Small intestine (tissue), 7 donors: ENCODE measurements around the gene CPED1. TPM values are rescaled to one million over a fixed set of nuclear protein-coding genes. Genes with fewer than 3 reads are reported as not detected.
"Not testable (repeated sequence)": the region's sequence is repeated elsewhere in the genome, so short reads cannot be mapped to it uniquely, and the experiment has no call there.

Experiments used
- DNase-seq, 2 donors: peaks; one replicate each; pipeline versions ENCODE4 v3.0.0 to v3.0.0-alpha.2; 2013
- FAIRE-seq: peaks from 2 replicates; lab custom pipeline; 2012; peaks lifted over from hg19 to GRCh38; lab: Jason Lieb, UNC
- H3K27ac ChIP-seq, 3 donors: one replicate each; pipeline ENCODE4 v1.5.1; 2013; ENCODE audit warnings: low read length in 2 of 3, mild to moderate bottlenecking in 2 of 3, control low read depth in 1 of 3, inconsistent platforms in 1 of 3, low read depth in 1 of 3, moderate library complexity in 1 of 3
- H3K27me3 ChIP-seq, 3 donors: one replicate each; pipeline ENCODE4 v1.6.1; 2013; ENCODE audit warnings: low read length in 3 of 3, inconsistent platforms in 1 of 3; ENCODE audit not compliant: control insufficient read depth in 3 of 3, insufficient read depth in 3 of 3
- H3K36me3 ChIP-seq, 3 donors: one replicate each; pipeline ENCODE4 v1.6.1; 2013; ENCODE audit warnings: low read length in 3 of 3, inconsistent platforms in 1 of 3, low read depth in 1 of 3, mild to moderate bottlenecking in 1 of 3, moderate library complexity in 1 of 3; ENCODE audit not compliant: control insufficient read depth in 3 of 3, insufficient read depth in 2 of 3
- H3K4me1 ChIP-seq, 3 donors: one replicate each; pipeline ENCODE4 v1.6.1; 2013; ENCODE audit warnings: low read length in 2 of 3, inconsistent platforms in 1 of 3, low read depth in 1 of 3, mild to moderate bottlenecking in 1 of 3, moderate library complexity in 1 of 3; ENCODE audit not compliant: control insufficient read depth in 3 of 3, insufficient read depth in 2 of 3
- H3K4me3 ChIP-seq, 3 donors: one replicate each; pipeline ENCODE4 v1.5.1; 2013; ENCODE audit warnings: low read length in 3 of 3, control low read depth in 1 of 3, inconsistent platforms in 1 of 3, low read depth in 1 of 3, mild to moderate bottlenecking in 1 of 3, moderate library complexity in 1 of 3
- H3K9me3 ChIP-seq, 2 donors: one replicate each; pipeline ENCODE4 v1.6.1; 2013; ENCODE audit warnings: low read depth in 1 of 2, low read length in 1 of 2; ENCODE audit not compliant: control insufficient read depth in 2 of 2, insufficient read depth in 1 of 2
- WGBS, 3 donors: extraction: QIAGEN DNeasy Blood & Tissue Kit; methylation state at CpG; one replicate each; pipeline ENCODE4 v1.1.7; 2013; 5-methylcytosine and 5-hydroxymethylcytosine counted together
- polyA plus RNA-seq, 4 donors: library from polyadenylated mRNA; stranded (reverse) in 3 of 4; unstranded in 1 of 4; fragments of 200-250 nt in 3 of 4; fragments of 120-200 nt in 1 of 4; gene quantifications; one replicate each; pipeline versions ENCODE4 v1.2.1 to v1.2.3, GENCODE V29; 2013
- donor health status: healthy with polysubstance abuse.
- donor health status: control.
- donor health status: control.
- donor health status: Bipolar disorder and iron deficiency.
- donor health status: healthy.

Gene CPED1
- polyA plus RNA-seq, 4 donors = 0.22 to 8.7 (median 1.9) TPM

GRCh38 chr7:121280656-121281055 lies 292.1 kb downstream of the CPED1 start:
- Histone ChIP-seq H3K27ac (no peak overlapping the region), H3K4me1 (no peaks in the 10 kb centered on the region), H3K27me3 (no peaks in the 10 kb centered on the region), H3K4me3 (no peak overlapping the region), H3K36me3 (no peaks in the 10 kb centered on the region), H3K9me3 (peaks cover 0 to 8% of the 10 kb centered on the region in 2 donors)
- FAIRE-seq (no peak), DNase-seq (no peak)
- WGBS, 3 donors = 79 to 86% (median 81%) methylated on average over 1 of the region's 1 CpG

GRCh38 chr7:121282129-121282528 lies 293.6 kb downstream of the CPED1 start:
- WGBS, 3 donors = 26 to 66% (median 47%) methylated on average over 3 of the region's 3 CpGs

GRCh38 chr7:121285066-121285667 lies 296.7 kb downstream of the CPED1 start:
- DNase-seq = no peak
- Histone ChIP-seq H3K9me3 (peaks cover 0 to 8% of the 10 kb centered on the region in 2 donors), H3K4me1 (no peaks in the 10 kb centered on the region), H3K27ac (no peak overlapping the region), H3K4me3 (no peak overlapping the region), H3K36me3 (no peaks in the 10 kb centered on the region), H3K27me3 (no peaks in the 10 kb centered on the region)
- 90 to 100% (median 98%) methylated on average over 1 of the region's 1 CpG for WGBS, 3 donors
- FAIRE-seq = no peak

More at GRCh38 chr7:121282129-121282528, 293.6 kb downstream of the CPED1 start:
- FAIRE-seq (no peak), DNase-seq (no peak)
- Histone ChIP-seq H3K4me1 (no peaks in the 10 kb centered on the region), H3K4me3 (no peak overlapping the region), H3K27me3 (no peaks in the 10 kb centered on the region), H3K36me3 (no peaks in the 10 kb centered on the region), H3K27ac (no peak overlapping the region), H3K9me3 (peaks cover 0 to 8% of the 10 kb centered on the region in 2 donors)

- Histone ChIP-seq H3K27me3 (no peaks in the 10 kb centered on the region), H3K4me3 (no peak overlapping the region), H3K9me3 (peaks cover 0 to 8% of the 10 kb centered on the region in 2 donors), H3K36me3 (no peaks in the 10 kb centered on the region), H3K4me1 (no peaks in the 10 kb centered on the region), H3K27ac (no peak overlapping the region)
- WGBS, 3 donors = 64 to 90% (median 83%) methylated on average over 2 of the region's 2 CpGs
- DNase-seq (no peak), FAIRE-seq (no peak)
Observed at GRCh38 chr7:121286186-121286585, 297.7 kb downstream of the CPED1 start.

GRCh38 chr7:121286742-121287734 lies 298.5 kb downstream of the CPED1 start:
- Histone ChIP-seq H3K27ac (no peak overlapping the region), H3K36me3 (no peaks in the 10 kb centered on the region), H3K4me1 (no peaks in the 10 kb centered on the region), H3K4me3 (no peak overlapping the region), H3K27me3 (no peaks in the 10 kb centered on the region), H3K9me3 (peaks cover 0 to 8% of the 10 kb centered on the region in 2 donors)
- DNase-seq = no peak
- FAIRE-seq = no peak
- 82 to 86% (median 85%) methylated on average over 6 of the region's 6 CpGs for WGBS, 3 donors

- Histone ChIP-seq H3K27me3 (no peaks in the 10 kb centered on the region), H3K27ac (no peak overlapping the region)
- FAIRE-seq = no peak
Observed at GRCh38 chr7:121288894-121289293, 300.4 kb downstream of the CPED1 start.

GRCh38 chr7:121289930-121290329 lies 301.4 kb downstream of the CPED1 start:
- H3K9me3 ChIP-seq, H3K4me3 ChIP-seq, H3K27ac ChIP-seq, FAIRE-seq, H3K4me1 ChIP-seq, H3K27me3 ChIP-seq, H3K36me3 ChIP-seq, DNase-seq: not testable (repeated sequence)
- whole genome bisulfite sequencing, 3 donors = 88 to 93% (median 89%) methylated on average over 5 of the region's 5 CpGs

More at GRCh38 chr7:121288894-121289293, 300.4 kb downstream of the CPED1 start:
- H3K9me3 ChIP-seq = peaks cover 0 to 8% of the 10 kb centered on the region in 2 donors
- no peak for DNase-seq
- no peaks in the 10 kb centered on the region for H3K36me3 ChIP-seq
- no peaks in the 10 kb centered on the region for H3K4me1 ChIP-seq
- no peak overlapping the region for H3K4me3 ChIP-seq

- no peaks in the 10 kb centered on the region for H3K4me1 ChIP-seq
- H3K27me3 ChIP-seq = no peaks in the 10 kb centered on the region
- no peaks in the 10 kb centered on the region for H3K9me3 ChIP-seq
- no peak for DNase-seq
- no peak for FAIRE-seq
- WGBS, 3 donors = 55 to 78% (median 74%) methylated on average over 2 of the region's 2 CpGs
- no peak overlapping the region for H3K4me3 ChIP-seq
- H3K27ac ChIP-seq = no peak overlapping the region
- H3K36me3 ChIP-seq = no peaks in the 10 kb centered on the region
Observed at GRCh38 chr7:121294448-121294992, 306.0 kb downstream of the CPED1 start.
